Activated T-cell treated with anti-CD3 and anti-CD28 coated beads, Interleukin-2, amount 50 U/mL, for 4 hours (primary cell): ENCODE measurements around the gene NEUROD2. TPM values are rescaled to one million over a fixed set of nuclear protein-coding genes. Genes with fewer than 3 reads are reported as not detected.
"Not testable (repeated sequence)": the region's sequence is repeated elsewhere in the genome, so short reads cannot be mapped to it uniquely, and the experiment has no call there.

ENCODE experiments used
- ATAC-seq, 2 donors: fragments of 200-7000 bp; cut with Tn5 transposase; one replicate each; pipeline ENCODE4 v1.10.0; 2021
- DNase-seq: peaks from one replicate; pipeline ENCODE4 v3.0.0-alpha.2; 2020
- H3K27me3 Mint-ChIP-seq: one replicate; pipeline ENCODE4 v1.8.0; 2021; ENCODE audit warnings: low read depth, mixed read lengths
- H3K36me3 Mint-ChIP-seq: one replicate; pipeline ENCODE4 v1.8.0; 2022; ENCODE audit warnings: mixed read lengths; ENCODE audit not compliant: insufficient read depth
- H3K4me1 Mint-ChIP-seq: one replicate; pipeline ENCODE4 v1.8.0; 2021; ENCODE audit warnings: low read depth, mixed read lengths
- H3K4me3 Mint-ChIP-seq: one replicate; pipeline ENCODE4 v1.8.0; 2021; ENCODE audit warnings: mild to moderate bottlenecking, moderate library complexity, mixed read lengths
- H3K9me3 Mint-ChIP-seq: one replicate; pipeline ENCODE4 v1.8.0; 2021; ENCODE audit warnings: mixed read lengths
- total RNA-seq, 3 donors: library from RNA; stranded (reverse); gene quantifications; one replicate each; pipeline ENCODE4 v1.2.1, GENCODE V29; 2021

Gene NEUROD2
- total RNA-seq, 3 donors from 2014 or later = not detected

GRCh38 chr17:39597372-39598046, 10.2 kb downstream of the NEUROD2 start:
- peaks cover 88% of the 10 kb centered on the region for H3K27me3 Mint-ChIP-seq

GRCh38 chr17:39596543-39597267, 11.0 kb downstream of the NEUROD2 start:
- Mint-ChIP-seq H3K36me3 (no peaks in the 10 kb centered on the region), H3K9me3 (no peaks in the 10 kb centered on the region)
- no peak for ATAC-seq

More at GRCh38 chr17:39597372-39598046, 10.2 kb downstream of the NEUROD2 start:
- Mint-ChIP-seq H3K4me1 (peaks cover 19% of the 10 kb centered on the region), H3K36me3 (no peaks in the 10 kb centered on the region), H3K9me3 (no peaks in the 10 kb centered on the region), H3K4me3 (peak overlapping the region; percentile 24)
- DNase-seq = no peak
- peak; percentile 36 to 62 for ATAC-seq

GRCh38 chr17:39595928-39596510, 11.7 kb downstream of the NEUROD2 start:
- Mint-ChIP-seq H3K9me3 (no peaks in the 10 kb centered on the region), H3K4me3 (no peak overlapping the region), H3K36me3 (no peaks in the 10 kb centered on the region), H3K4me1 (peaks cover 19% of the 10 kb centered on the region), H3K27me3 (peaks cover 86% of the 10 kb centered on the region)
- DNase-seq = no peak
- no peak for ATAC-seq

More at GRCh38 chr17:39596543-39597267, 11.0 kb downstream of the NEUROD2 start:
- H3K4me1 Mint-ChIP-seq = peaks cover 19% of the 10 kb centered on the region
- no peak overlapping the region for H3K4me3 Mint-ChIP-seq
- peaks cover 87% of the 10 kb centered on the region for H3K27me3 Mint-ChIP-seq
- DNase-seq = no peak

GRCh38 chr17:39595294-39595693, 12.4 kb downstream of the NEUROD2 start:
- Mint-ChIP-seq H3K4me3 (no peak overlapping the region), H3K36me3 (no peaks in the 10 kb centered on the region), H3K27me3 (peaks cover 85% of the 10 kb centered on the region), H3K4me1 (peaks cover 19% of the 10 kb centered on the region), H3K9me3 (no peaks in the 10 kb centered on the region)
- ATAC-seq (no peak), DNase-seq (no peak)

GRCh38 chr17:39593371-39593770, 14.3 kb downstream of the NEUROD2 start:
- ATAC-seq (no peak), DNase-seq (no peak)
- no peaks in the 10 kb centered on the region for H3K36me3 Mint-ChIP-seq
- no peak overlapping the region for H3K4me3 Mint-ChIP-seq
- peaks cover 79% of the 10 kb centered on the region for H3K27me3 Mint-ChIP-seq
- H3K4me1 Mint-ChIP-seq = peaks cover 11% of the 10 kb centered on the region
- H3K9me3 Mint-ChIP-seq = no peaks in the 10 kb centered on the region

- Mint-ChIP-seq H3K4me3 (no peak overlapping the region), H3K9me3 (no peaks in the 10 kb centered on the region), H3K27me3 (peaks cover 71% of the 10 kb centered on the region), H3K4me1 (peaks cover 3% of the 10 kb centered on the region), H3K36me3 (no peaks in the 10 kb centered on the region)
- ATAC-seq (no peak), DNase-seq (peak; percentile 20)
Observed at GRCh38 chr17:39591958-39592954, 15.5 kb downstream of the NEUROD2 start.

GRCh38 chr17:39590180-39590579, 17.5 kb downstream of the NEUROD2 start:
- not testable (repeated sequence) for H3K4me1 Mint-ChIP-seq, H3K4me3 Mint-ChIP-seq, H3K9me3 Mint-ChIP-seq, H3K36me3 Mint-ChIP-seq, DNase-seq, ATAC-seq
- H3K27me3 Mint-ChIP-seq = peaks cover 53% of the 10 kb centered on the region

- DNase-seq (no peak), ATAC-seq (no peak)
- H3K9me3 Mint-ChIP-seq = no peaks in the 10 kb centered on the region
- H3K4me1 Mint-ChIP-seq = no peaks in the 10 kb centered on the region
- no peak overlapping the region for H3K4me3 Mint-ChIP-seq
- H3K27me3 Mint-ChIP-seq = peaks cover 4% of the 10 kb centered on the region
- H3K36me3 Mint-ChIP-seq = peaks cover 1% of the 10 kb centered on the region
Observed at GRCh38 chr17:39582658-39583057, 25.1 kb downstream of the NEUROD2 start.

- no peaks in the 10 kb centered on the region for H3K4me1 Mint-ChIP-seq
- no peak overlapping the region for H3K4me3 Mint-ChIP-seq
- H3K27me3 Mint-ChIP-seq = peaks cover 4% of the 10 kb centered on the region
- no peak for ATAC-seq
- peaks cover 1% of the 10 kb centered on the region for H3K36me3 Mint-ChIP-seq
- DNase-seq = no peak
- H3K9me3 Mint-ChIP-seq = no peaks in the 10 kb centered on the region
Observed at GRCh38 chr17:39581759-39582085, 26.0 kb downstream of the NEUROD2 start.

- Mint-ChIP-seq H3K4me3 (no peak overlapping the region), H3K36me3 (peaks cover 1% of the 10 kb centered on the region), H3K4me1 (no peaks in the 10 kb centered on the region), H3K27me3 (peaks cover 4% of the 10 kb centered on the region), H3K9me3 (no peaks in the 10 kb centered on the region)
- ATAC-seq (no peak), DNase-seq (no peak)
Observed at GRCh38 chr17:39581071-39581758, 26.5 kb downstream of the NEUROD2 start.

GRCh38 chr17:39580082-39580468, 27.6 kb downstream of the NEUROD2 start:
- H3K27me3 Mint-ChIP-seq = peaks cover 4% of the 10 kb centered on the region
- no peak overlapping the region for H3K4me3 Mint-ChIP-seq
- no peaks in the 10 kb centered on the region for H3K4me1 Mint-ChIP-seq
- peaks cover 1% of the 10 kb centered on the region for H3K36me3 Mint-ChIP-seq
- no peaks in the 10 kb centered on the region for H3K9me3 Mint-ChIP-seq
- DNase-seq (no peak), ATAC-seq (no peak)

- no peak for DNase-seq
- Mint-ChIP-seq H3K4me1 (no peaks in the 10 kb centered on the region), H3K36me3 (peaks cover 1% of the 10 kb centered on the region), H3K4me3 (no peak overlapping the region), H3K9me3 (no peaks in the 10 kb centered on the region), H3K27me3 (peaks cover 4% of the 10 kb centered on the region)
- ATAC-seq = no peak
Observed at GRCh38 chr17:39579318-39580081, 28.2 kb downstream of the NEUROD2 start.

- Mint-ChIP-seq H3K4me3 (no peak overlapping the region), H3K36me3 (peaks cover 1% of the 10 kb centered on the region)
Observed at GRCh38 chr17:39578272-39578671, 29.4 kb downstream of the NEUROD2 start.

More at GRCh38 chr17:39578272-39578671, 29.4 kb downstream of the NEUROD2 start:
- Mint-ChIP-seq H3K27me3 (peaks cover 7% of the 10 kb centered on the region), H3K9me3 (no peaks in the 10 kb centered on the region), H3K4me1 (peaks cover 3% of the 10 kb centered on the region)
- ATAC-seq (no peak), DNase-seq (no peak)
